WTC11 (cell line): ENCODE measurements around the gene MAN2B2. TPM values are rescaled to one million over a fixed set of nuclear protein-coding genes. Genes with fewer than 3 reads are reported as not detected.

Source experiments
- ATAC-seq: fragments of 200-7000 bp; cut with Tn5 transposase; 2 replicates; pipeline ENCODE4 v1.10.0; 2021; ENCODE audit warnings: mild to moderate bottlenecking, moderate library complexity
- CTCF ChIA-PET: fragments of 300-600 bp; sonication (Branson Sonifier 250); formaldehyde crosslinking; loops from one replicate; lab custom pipeline; 2021; ENCODE audit warnings: antibody characterized with exemption; lab: Charles Lee
- POLR2A ChIA-PET: fragments of 350-600 bp; sonication (Branson Sonifier 250); formaldehyde crosslinking; loops from one replicate; lab custom pipeline; 2021; ENCODE audit warnings: antibody characterized with exemption; lab: Charles Lee
- DNase-seq: peaks from one replicate; pipeline ENCODE4 v3.0.0; 2021; ENCODE audit warnings: low spot score
- H3K27ac Mint-ChIP-seq: 2 replicates; pipeline ENCODE4 v1.8.0; 2021; ENCODE audit warnings: mixed read lengths
- H3K27me3 Mint-ChIP-seq: 2 replicates; pipeline ENCODE4 v1.8.0; 2021; ENCODE audit warnings: low read depth, mild to moderate bottlenecking, moderate library complexity, mixed read lengths
- H3K36me3 Mint-ChIP-seq: 2 replicates; pipeline ENCODE4 v1.8.0; 2021; ENCODE audit warnings: mixed read lengths
- H3K4me1 Mint-ChIP-seq: 2 replicates; pipeline ENCODE4 v1.8.0; 2022; ENCODE audit warnings: mixed read lengths
- H3K4me3 Mint-ChIP-seq: 2 replicates; pipeline ENCODE4 v1.8.0; 2021; ENCODE audit warnings: mild to moderate bottlenecking, moderate library complexity, mixed read lengths
- H3K9me3 Mint-ChIP-seq: 2 replicates; pipeline ENCODE4 v1.8.0; 2021; ENCODE audit warnings: mixed read lengths
- AFF4 ChIP-seq: sonication (generic); formaldehyde crosslinking; IDR thresholded peaks from 2 replicates; pipeline ENCODE4 v1.8.1; 2023; ENCODE audit warnings: mild to moderate bottlenecking, missing genetic modification reagents, borderline replicate concordance
- ATF1 ChIP-seq: sonication (generic); formaldehyde crosslinking; IDR thresholded peaks from 2 replicates; pipeline ENCODE4 v1.8.1; 2023; ENCODE audit warnings: mild to moderate bottlenecking, moderate library complexity, missing genetic modification reagents
- ATF2 ChIP-seq: sonication (generic); formaldehyde crosslinking; IDR thresholded peaks from 2 replicates; pipeline ENCODE4 v1.8.1; 2022; ENCODE audit warnings: low read depth, missing genetic modification reagents, borderline replicate concordance
- ATF6 ChIP-seq: sonication (generic); formaldehyde crosslinking; IDR thresholded peaks from 2 replicates; pipeline ENCODE4 v1.8.1; 2023; ENCODE audit warnings: mild to moderate bottlenecking, missing genetic modification reagents
- CBFB ChIP-seq: sonication (generic); formaldehyde crosslinking; IDR thresholded peaks from 2 replicates; pipeline ENCODE4 v1.8.1; 2022; ENCODE audit warnings: mild to moderate bottlenecking, low read depth, missing genetic modification reagents
- E2F1 ChIP-seq: sonication (generic); formaldehyde crosslinking; IDR thresholded peaks from 2 replicates; pipeline ENCODE4 v1.8.0; 2022; ENCODE audit warnings: mild to moderate bottlenecking, missing genetic modification reagents
- E2F4 ChIP-seq: sonication (generic); formaldehyde crosslinking; IDR thresholded peaks from 2 replicates; pipeline ENCODE4 v1.8.1; 2022; ENCODE audit warnings: low read depth, mild to moderate bottlenecking, moderate library complexity, missing genetic modification reagents, borderline replicate concordance
- ELF4 ChIP-seq: sonication (generic); formaldehyde crosslinking; IDR thresholded peaks from 2 replicates; pipeline ENCODE4 v1.8.1; 2022; ENCODE audit warnings: low read depth, mild to moderate bottlenecking, moderate library complexity, missing genetic modification reagents
- ERG ChIP-seq: fragments of 250-450 bp; sonication (Bioruptor Pico); IDR thresholded peaks from 2 replicates; pipeline ENCODE4 v1.8.0; 2021; ENCODE audit warnings: mild to moderate bottlenecking
- MAX ChIP-seq: sonication (generic); formaldehyde crosslinking; IDR thresholded peaks from 2 replicates; pipeline ENCODE4 v1.8.0; 2022; ENCODE audit warnings: mild to moderate bottlenecking, missing genetic modification reagents
- MLX ChIP-seq: sonication (generic); formaldehyde crosslinking; IDR thresholded peaks from 2 replicates; pipeline ENCODE4 v1.8.1; 2023; ENCODE audit warnings: mild to moderate bottlenecking, missing genetic modification reagents, moderate library complexity
- NR2C2 ChIP-seq: sonication (generic); formaldehyde crosslinking; IDR thresholded peaks from 2 replicates; pipeline ENCODE4 v1.8.0; 2022; ENCODE audit warnings: mild to moderate bottlenecking, missing genetic modification reagents
- OVOL2 ChIP-seq: fragments of 250-450 bp; sonication (Bioruptor Pico); IDR thresholded peaks from 2 replicates; pipeline ENCODE4 v1.9.0; 2021; ENCODE audit warnings: mild to moderate bottlenecking, borderline replicate concordance
- RORB ChIP-seq: fragments of 250-450 bp; sonication (Bioruptor Pico); IDR thresholded peaks from 2 replicates; pipeline ENCODE4 v1.9.0; 2021; ENCODE audit warnings: mild to moderate bottlenecking
- TCF7 ChIP-seq: sonication (generic); formaldehyde crosslinking; IDR thresholded peaks from 2 replicates; pipeline ENCODE4 v1.8.0; 2022; ENCODE audit warnings: mild to moderate bottlenecking, low read depth, missing genetic modification reagents, moderate library complexity
- TEAD1 ChIP-seq: sonication (generic); formaldehyde crosslinking; IDR thresholded peaks from 2 replicates; pipeline ENCODE4 v1.8.0; 2022; ENCODE audit warnings: mild to moderate bottlenecking, missing genetic modification reagents
- TEAD4 ChIP-seq: sonication (generic); formaldehyde crosslinking; IDR thresholded peaks from 2 replicates; pipeline ENCODE4 v1.8.0; 2022; ENCODE audit warnings: mild to moderate bottlenecking, missing genetic modification reagents
- USF2 ChIP-seq: sonication (generic); formaldehyde crosslinking; IDR thresholded peaks from 2 replicates; pipeline ENCODE4 v1.8.1; 2023; ENCODE audit warnings: mild to moderate bottlenecking, missing genetic modification reagents, moderate library complexity
- ZBTB43 ChIP-seq: sonication (generic); formaldehyde crosslinking; IDR thresholded peaks from 2 replicates; pipeline ENCODE4 v1.8.1; 2023; ENCODE audit warnings: mild to moderate bottlenecking, missing genetic modification reagents
- ZNF232 ChIP-seq: sonication (generic); formaldehyde crosslinking; IDR thresholded peaks from 2 replicates; pipeline ENCODE4 v1.8.0; 2022; ENCODE audit warnings: mild to moderate bottlenecking, missing genetic modification reagents
- ZNF396 ChIP-seq: fragments of 250-450 bp; sonication (Bioruptor Pico); IDR thresholded peaks from 2 replicates; pipeline ENCODE4 v1.8.0; 2021; ENCODE audit warnings: mild to moderate bottlenecking, moderate library complexity, borderline replicate concordance
- ZNF423 ChIP-seq: fragments of 250-450 bp; sonication (Bioruptor Pico); IDR thresholded peaks from 2 replicates; pipeline ENCODE4 v2.1.2; 2022; ENCODE audit warnings: mild to moderate bottlenecking, moderate library complexity
- total RNA-seq: library from RNA; stranded (reverse); gene quantifications from 3 replicates; pipeline ENCODE4 v1.2.3, GENCODE V29; 2021

MAN2B2 gene
- total RNA-seq, 1 experiment from 2014 or later = 6.3 TPM

GRCh38 chr4:6560416-6561172 lies 14.4 kb upstream of the MAN2B2 start (continued):
- TF ChIP-seq ERG (CRISPR knock-in tag) = no peak
- TF ChIP-seq E2F4 (CRISPR knock-in tag) = no peak
- no peak for TF ChIP-seq ZNF396
- TF ChIP-seq MAX (CRISPR knock-in tag) = no peak
- TF ChIP-seq USF2 (CRISPR knock-in tag) = no peak
- TF ChIP-seq ZNF423 (CRISPR knock-in tag) = no peak
- TF ChIP-seq OVOL2 (CRISPR knock-in tag) = no peak
- no peak for TF ChIP-seq TCF7
- TF ChIP-seq ATF2 (CRISPR knock-in tag) = no peak
- TF ChIP-seq ZNF232 = no peak
- TF ChIP-seq AFF4 = no peak
- no peak for TF ChIP-seq RORB (CRISPR knock-in tag)
- TF ChIP-seq ELF4 (CRISPR knock-in tag) = no peak
- TF ChIP-seq NR2C2 = no peak
- no peak for TF ChIP-seq E2F1
- TF ChIP-seq TEAD1 (CRISPR knock-in tag) = no peak

GRCh38 chr4:6561173-6561516 lies 13.8 kb upstream of the MAN2B2 start:
- no peak for TF ChIP-seq TEAD4
- TF ChIP-seq NR2C2 = no peak
- TF ChIP-seq CBFB (CRISPR knock-in tag) = no peak
- TF ChIP-seq ZBTB43 (CRISPR knock-in tag) = no peak
- no peak for TF ChIP-seq ATF6 (CRISPR knock-in tag)
- TF ChIP-seq MLX (CRISPR knock-in tag) = no peak
- no peak for TF ChIP-seq ATF1 (CRISPR knock-in tag)
- no peak for TF ChIP-seq ELF4 (CRISPR knock-in tag)
- no peaks in the 10 kb centered on the region for H3K9me3 Mint-ChIP-seq
- no peak for ATAC-seq
- no peak overlapping the region for H3K27ac Mint-ChIP-seq
- ChIA-PET POLR2A (no interaction called here), CTCF (interaction anchor here (0.6 to 4.2 kb wide), 5 partner anchors 11 to 505 kb away, joined by 4 to 27 read pairs (median 6); partner anchors contain the start of gene MAN2B2)
- peaks cover 2% of the 10 kb centered on the region; the same call in 1 of the 2 replicates for H3K4me1 Mint-ChIP-seq
- H3K36me3 Mint-ChIP-seq = no peaks in the 10 kb centered on the region
- H3K27me3 Mint-ChIP-seq = peaks cover 88% of the 10 kb centered on the region
- no peak overlapping the region for H3K4me3 Mint-ChIP-seq
- DNase-seq = no peak
